K562 treated with DMSO at 1 percent for 24 hours (cell line): ENCODE measurements around the gene H2BW2. TPM values are rescaled to one million over a fixed set of nuclear protein-coding genes. Genes with fewer than 3 reads are reported as not detected.

ENCODE experiments used
- total RNA-seq: library from RNA; unstranded; fragments of 300-600 nt; gene quantifications from 2 replicates; pipeline ENCODE4 v1.2.3, GENCODE V29; 2022; ENCODE audit warnings: low read depth; ENCODE audit not compliant: insufficient read depth

The H2BW2 gene
- not detected in 2 replicates for total RNA-seq

DNA sequence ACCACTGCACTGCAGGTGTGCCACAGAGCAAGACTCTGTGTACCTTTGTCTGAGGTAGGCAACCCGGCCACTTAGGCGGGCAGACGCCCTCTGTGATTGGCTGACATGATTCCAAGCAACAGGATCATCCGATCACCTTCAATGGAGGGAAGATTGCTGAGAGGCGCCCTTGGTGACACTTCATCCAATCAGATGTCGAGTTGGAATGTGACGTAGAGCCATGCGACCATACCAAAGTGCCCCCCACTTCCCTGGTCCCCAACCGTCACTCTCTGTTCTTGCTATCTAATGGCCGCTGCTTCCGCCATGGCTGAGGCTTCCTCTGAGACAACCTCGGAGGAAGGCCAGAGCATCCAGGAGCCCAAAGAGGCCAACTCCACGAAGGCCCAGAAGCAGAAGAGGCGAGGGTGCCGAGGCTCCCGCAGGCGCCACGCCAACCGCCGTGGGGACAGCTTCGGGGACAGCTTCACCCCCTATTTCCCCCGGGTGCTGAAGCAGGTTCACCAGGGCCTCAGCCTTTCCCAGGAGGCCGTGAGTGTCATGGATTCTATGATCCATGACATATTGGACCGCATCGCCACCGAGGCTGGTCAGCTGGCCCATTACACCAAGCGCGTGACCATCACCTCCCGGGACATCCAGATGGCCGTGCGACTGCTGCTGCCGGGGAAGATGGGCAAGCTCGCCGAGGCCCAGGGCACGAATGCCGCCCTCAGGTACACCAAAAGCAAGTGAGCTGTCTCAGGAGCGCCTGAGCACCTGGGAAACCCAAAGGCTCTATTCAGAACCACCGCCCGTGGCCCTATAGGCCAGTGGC, at the start of gene H2BW2:
H2BW2 (plus strand) TSS at position 268 of the 817 bp plus-strand sequence; CDS start at position 307, 39 bp downstream.

DNA sequence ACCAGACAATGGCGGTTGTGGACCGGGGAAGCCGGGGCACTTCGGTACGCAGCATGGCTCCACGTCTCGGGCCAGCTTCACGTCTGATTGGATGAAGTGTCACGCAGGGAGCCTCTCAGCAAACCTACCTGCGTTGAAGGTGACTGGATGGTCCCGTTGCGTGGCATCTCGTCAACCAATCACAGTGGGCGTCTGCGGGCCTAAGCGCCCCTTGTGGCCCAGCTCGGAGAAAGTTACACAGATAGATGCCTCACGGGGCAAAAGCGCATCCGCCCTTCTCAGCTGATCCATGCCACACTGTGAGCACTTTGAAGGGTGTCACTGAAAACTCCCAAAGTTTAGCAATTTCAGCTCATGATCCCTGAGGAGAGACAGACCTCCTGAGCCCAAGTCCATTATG, 26.1 kb upstream of the H2BW2 start, which contains the start of gene H2BW1:
H2BW1 (minus strand) TSS at position 103 of the 400 bp plus-strand sequence. CDS start 132 bp downstream, outside the sequence.

DNA sequence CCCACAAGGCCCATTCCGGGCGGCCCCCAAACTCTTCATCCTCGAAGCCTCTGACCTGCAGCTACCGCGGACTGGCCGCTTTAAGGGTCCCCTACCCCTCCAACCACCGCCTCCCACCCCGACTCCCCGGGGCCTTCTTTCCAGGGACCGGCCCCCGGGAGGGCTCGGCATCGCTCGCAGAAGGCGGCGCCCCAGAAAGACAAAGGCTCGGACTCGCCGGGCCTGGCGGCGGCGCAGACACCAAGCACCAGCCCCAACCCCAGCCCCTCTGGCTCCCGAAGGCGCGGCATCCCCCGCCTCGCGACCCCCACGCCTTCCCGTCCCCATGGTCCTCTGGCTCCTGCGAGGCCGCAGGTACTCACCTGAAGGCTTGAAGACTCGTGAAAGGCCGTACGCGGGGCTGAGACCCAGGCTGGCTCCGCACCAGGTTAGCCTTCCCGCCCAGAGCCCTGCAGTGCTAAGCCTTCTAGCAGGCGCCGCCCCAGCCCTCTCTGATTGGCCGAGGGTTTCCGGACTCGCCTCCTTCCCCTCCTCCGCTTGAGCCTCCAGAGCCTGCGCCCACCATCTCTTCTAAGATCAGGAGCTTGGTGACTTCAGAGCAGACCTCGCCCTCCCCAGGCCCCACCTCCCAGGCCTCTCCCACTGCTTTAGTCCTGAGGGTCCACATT, 36.2 kb downstream of the H2BW2 start, which contains the start of gene TMSB15C:
TMSB15C (minus strand) TSS at position 459 of the 668 bp plus-strand sequence.

Other genes with a start within 250 kb of the H2BW2 start
- gene RAB9B, start 207.7 kb upstream of the H2BW2 start, total RNA-seq, result 0.15 and 0.16 TPM in 2 replicates
- 0.50 TPM in 1 of 2 replicates, not detected in the other for gene TMSB15B, start 77.3 kb upstream of the H2BW2 start, total RNA-seq
- gene H2BW1, start 26.2 kb upstream of the H2BW2 start, total RNA-seq, result not detected in 2 replicates
- gene TMSB15C, start 36.3 kb downstream of the H2BW2 start, total RNA-seq, result not detected in 2 replicates
- not detected in 2 replicates for gene ZCCHC18, start 72.6 kb downstream of the H2BW2 start, total RNA-seq
- 1.6 and 7.3 TPM in 2 replicates for gene SLC25A53, start 117.1 kb downstream of the H2BW2 start, total RNA-seq
- 8.6 and 8.7 TPM in 2 replicates for gene FAM199X, start 126.5 kb downstream of the H2BW2 start, total RNA-seq
- not detected in 2 replicates for gene ESX1, start 215.0 kb downstream of the H2BW2 start, total RNA-seq